ENCODE results near the gene SPINK5.

DNA sequence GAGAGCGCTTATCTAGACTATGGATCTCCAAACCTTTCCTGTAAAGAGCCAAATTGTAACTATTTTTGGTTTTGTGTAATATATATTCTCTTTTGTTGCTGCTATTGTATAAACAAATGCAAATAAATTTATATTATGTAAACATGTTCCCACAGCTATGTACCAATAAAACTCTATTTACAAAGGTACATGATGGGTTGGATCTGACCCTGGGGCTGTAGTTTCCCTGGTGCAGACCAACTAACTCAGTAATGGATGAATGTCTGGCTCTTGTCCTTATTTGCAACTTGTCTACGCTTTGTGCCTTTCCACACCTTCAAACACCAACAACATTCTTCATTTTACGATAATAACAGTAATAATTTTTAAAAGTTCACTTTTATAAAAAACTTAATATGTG lies 77.1 kb downstream of the SPINK5 start:
- TF ChIP-seq POLR2A (IDR thresholded peaks at IDR 0.05; ENCODE audit: low read depth, low read length) (no peak), POLR2AphosphoS5 (IDR thresholded peaks at IDR 0.05; ENCODE audit: low read depth, low read length) (no peak)

Measured in GM12892 (cell line).